GM21423 (cell line): ENCODE data around the gene NCLN.
"Not testable (repeated sequence)": the region's sequence is repeated elsewhere in the genome, so short reads cannot be mapped to it uniquely, and the experiment has no call there.

Experiments
- ATAC-seq: cut with Tn5 transposase; IDR thresholded peaks from one replicate; pipeline ENCODE4 v1.9.1; 2021; ENCODE audit warnings: mild to moderate bottlenecking, moderate library complexity; ENCODE audit not compliant: unreplicated experiment

The NCLN gene

GRCh38 chr19:3196933-3197205 is 11.1 kb downstream of the NCLN start:
- no peak for ATAC-seq

GRCh38 chr19:3198901-3199700 is 13.4 kb downstream of the NCLN start:
- no peak for ATAC-seq

GRCh38 chr19:3201072-3201700 is 15.5 kb downstream of the NCLN start:
- no peak for ATAC-seq

DNA sequence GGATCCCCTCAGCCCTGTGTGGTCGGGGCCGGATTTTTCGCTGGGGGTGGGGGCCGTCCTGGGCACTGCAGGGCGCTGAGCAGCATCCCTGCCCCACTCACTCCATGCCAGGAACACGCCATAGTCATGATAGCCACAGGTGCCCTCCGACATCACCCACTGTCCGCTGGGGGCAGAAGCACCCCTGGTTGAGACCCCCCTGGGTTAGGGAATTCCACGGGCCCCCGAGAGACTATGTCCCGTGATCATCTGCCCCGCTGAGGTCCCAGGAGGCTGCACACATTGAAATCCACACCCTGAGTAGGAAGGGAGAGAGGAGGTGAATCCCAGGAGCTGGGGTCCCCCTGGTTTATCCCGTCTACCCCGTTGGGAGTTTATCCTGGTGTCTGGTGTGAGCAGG is 16.2 kb downstream of the NCLN start:
- ATAC-seq = no peak

DNA sequence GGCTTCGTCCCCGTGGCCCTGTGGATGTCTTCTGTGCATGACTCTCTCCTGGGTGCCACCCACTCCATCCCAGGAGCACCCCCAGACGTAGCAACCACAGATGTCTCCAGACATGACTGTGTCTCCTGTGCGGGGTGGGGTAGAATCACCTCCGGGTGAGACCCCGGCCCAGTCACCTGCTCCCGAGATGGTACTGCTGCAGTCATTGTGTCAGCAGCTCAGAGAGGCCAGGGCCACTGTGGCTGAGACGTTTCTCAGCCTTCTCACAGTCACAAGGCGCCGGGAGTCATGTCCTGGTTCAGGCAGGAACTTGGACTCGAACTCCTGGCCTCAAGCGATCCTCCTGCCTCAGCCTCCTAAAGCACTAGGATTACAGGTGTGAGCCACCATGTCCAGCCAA is 16.6 kb downstream of the NCLN start:
- ATAC-seq = no peak

DNA sequence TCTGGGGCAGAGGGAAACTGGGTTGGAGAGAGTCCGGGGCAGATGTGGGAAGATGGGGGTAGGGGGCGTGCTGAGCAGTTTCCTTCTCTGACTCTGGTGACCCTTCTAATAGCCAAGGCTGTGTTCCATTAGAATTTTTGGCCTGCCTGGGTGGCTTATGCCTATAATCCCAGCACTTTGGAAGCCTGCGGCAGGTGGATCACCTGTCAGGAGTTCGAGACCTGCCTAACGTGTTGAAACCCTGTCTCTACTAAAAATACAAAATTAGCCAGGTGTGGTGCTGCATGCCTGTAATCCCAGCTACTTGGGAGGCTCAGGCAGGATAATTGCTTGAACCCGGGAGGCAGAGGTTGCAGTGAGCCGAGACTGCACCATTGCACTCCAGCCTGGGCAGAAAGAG is 17.2 kb downstream of the NCLN start:
- not testable (repeated sequence) for ATAC-seq

DNA sequence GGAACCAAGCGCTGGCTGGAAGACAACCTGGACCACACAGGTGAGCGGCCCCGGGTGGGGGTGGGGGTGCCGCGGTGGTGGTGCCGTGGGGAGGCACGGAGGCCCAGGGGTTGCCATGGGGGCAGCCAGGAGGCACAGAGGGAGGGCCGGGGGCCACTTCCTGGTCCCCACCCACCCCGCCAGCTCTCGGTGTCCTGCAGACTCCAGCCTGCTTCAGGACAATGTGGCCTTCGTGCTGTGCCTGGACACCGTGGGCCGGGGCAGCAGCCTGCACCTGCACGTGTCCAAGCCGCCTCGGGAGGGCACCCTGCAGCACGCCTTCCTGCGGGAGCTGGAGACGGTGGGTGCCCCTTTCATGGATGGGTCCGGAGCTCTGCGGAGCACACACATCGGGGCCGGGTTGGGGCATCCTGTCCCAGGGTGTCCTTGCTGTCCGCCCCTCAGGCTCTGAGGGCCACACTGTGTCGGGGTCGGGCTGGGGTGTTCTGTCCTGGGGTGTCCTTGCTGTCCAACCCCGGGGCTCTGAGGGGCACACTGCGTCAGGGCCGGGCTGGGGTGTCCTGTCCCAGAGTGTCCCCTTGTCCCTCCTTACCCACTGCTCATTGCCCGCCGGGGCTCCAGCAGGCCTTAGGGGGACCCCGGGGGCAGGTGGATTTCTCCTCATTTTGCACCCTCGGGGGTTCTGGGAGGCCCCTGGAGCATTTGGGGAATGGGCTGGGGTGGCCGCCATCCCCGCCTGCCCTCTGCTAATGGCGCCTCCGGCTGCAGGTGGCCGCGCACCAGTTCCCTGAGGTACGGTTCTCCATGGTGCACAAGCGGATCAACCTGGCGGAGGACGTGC is 18.3 kb downstream of the NCLN start:
- no peak for ATAC-seq

DNA sequence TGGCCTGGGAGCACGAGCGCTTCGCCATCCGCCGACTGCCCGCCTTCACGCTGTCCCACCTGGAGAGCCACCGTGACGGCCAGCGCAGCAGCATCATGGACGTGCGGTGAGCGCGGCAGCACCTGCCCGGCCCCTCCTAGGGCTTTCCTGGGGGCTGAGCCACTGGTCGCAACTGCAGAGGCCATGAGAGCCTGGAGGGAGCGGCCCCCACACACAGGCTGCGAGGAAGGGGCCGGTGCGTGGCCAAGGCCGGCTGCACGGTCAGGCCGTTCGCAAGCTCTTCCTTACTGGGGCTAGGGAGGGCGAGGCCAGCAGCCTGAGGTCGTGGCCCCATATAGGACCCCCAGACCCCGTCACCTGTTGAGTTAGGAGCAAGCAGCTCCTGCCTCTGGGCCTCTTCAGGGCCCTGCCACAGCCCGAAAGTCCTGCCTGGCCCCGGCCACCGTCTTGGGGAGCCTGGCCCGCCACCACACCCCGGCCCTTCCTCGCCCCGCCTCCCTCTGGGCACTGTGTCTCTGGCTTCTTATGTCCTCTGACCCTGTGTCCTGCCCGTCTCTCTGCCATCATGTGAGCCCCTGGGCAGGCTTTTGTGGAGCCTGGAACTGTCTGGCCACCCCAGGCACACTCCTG is 19.0 kb downstream of the NCLN start:
- no peak for ATAC-seq

GRCh38 chr19:3206216-3206953 is 20.7 kb downstream of the NCLN start:
- no peak for ATAC-seq

GRCh38 chr19:3207461-3208242 is 21.9 kb downstream of the NCLN start:
- ATAC-seq = no peak

- ATAC-seq = no peak
Observed at GRCh38 chr19:3208317-3209207, 22.8 kb downstream of the NCLN start.

- no peak for ATAC-seq
Observed at GRCh38 chr19:3210347-3211017, 24.8 kb downstream of the NCLN start.

DNA sequence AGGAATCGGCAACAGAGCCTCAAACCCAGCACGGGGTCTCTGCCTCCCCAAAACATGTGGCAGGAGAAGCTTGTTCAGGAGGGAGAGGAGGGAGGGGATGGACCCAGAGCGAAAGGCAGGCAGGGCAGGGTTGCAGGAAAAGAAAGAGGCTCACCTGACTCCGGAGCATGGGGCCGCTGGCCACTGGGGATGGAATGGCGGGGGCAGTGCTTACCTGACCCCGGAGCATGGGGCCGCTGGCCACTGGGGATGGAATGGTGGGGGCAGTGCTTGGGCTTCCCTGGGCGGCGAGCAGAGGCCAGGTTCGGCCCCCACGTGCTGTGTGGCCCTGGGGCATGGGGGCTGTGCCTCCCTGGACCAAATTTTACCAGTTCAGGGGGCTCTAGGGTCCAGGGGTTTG is 25.5 kb downstream of the NCLN start:
- ATAC-seq = no peak

DNA sequence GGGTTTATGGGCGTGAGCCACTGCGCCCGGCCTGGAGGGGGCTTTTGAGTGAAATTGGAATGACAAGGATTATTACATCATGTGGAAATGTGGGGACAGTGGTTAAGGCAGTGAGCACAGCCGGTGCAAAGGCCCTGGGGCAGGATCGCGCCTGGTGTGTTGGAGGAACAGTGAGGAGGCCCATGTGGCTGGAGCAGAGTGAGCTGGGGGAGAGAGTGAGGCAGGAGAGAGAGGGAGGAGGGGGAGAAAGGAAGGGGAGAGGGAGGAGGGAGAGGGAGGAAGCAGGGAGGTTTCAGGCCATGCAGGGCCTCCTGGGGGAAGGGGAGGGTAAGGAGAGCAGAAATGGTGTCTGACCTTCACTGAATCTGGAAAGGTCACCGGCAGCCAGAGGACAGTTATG is 27.4 kb downstream of the NCLN start:
- ATAC-seq = no peak

- ATAC-seq = no peak
Observed at GRCh38 chr19:3216874-3217273, 31.1 kb downstream of the NCLN start.

DNA sequence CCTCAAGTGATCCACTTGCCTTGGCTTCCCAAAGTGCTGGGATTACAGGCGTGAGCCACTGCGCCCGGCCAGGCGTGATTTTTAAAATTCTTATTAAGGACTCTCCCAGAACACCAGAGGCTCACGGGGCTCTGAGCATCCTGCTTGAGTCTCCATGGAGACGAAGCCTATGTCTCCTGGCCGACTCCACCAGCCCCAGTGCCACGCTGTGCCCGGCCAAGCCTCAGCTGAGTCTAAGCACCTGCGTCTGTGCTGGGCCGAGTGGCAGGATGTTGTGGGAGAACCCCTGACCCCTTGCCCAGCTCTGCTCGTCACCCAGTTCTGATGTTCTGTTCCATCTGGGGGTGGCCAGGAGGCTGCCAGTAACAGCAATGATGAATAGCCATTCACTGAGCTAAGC is 34.8 kb downstream of the NCLN start:
- no peak for ATAC-seq

DNA sequence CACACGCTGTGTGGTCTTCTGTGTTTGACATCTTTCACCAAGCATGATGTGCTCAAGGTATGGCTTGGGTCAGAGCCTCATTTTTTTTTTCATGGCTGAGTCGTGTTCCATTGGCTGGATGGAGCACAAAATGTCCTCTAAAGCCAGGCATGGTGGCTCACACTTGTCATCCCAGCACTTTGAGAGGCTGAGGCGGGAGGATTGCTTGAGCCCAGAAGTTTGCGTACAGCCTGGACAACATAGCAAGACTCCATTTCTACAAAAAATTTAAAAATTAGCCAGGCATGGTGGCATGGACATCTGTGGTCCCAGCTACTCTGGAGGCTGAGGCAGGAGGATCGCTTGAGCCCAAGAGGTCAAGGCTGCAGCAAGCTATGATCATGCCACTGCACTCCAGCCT is 35.8 kb downstream of the NCLN start:
- not testable (repeated sequence) for ATAC-seq

GRCh38 chr19:3222709-3223108 is 37.0 kb downstream of the NCLN start:
- ATAC-seq = no peak
